ENCODE measurements around the gene LRRC8E. TPM values are rescaled to one million over a fixed set of nuclear protein-coding genes. Genes with fewer than 3 reads are reported as not detected.

Gene LRRC8E
- total RNA-seq, 4 donors from 2014 or later = 0.79 to 1.5 TPM; not detected in 2

- WGBS, 2 donors (ENCODE audit: low coverage in 1 of 2) = 90% methylated on average over 32 of the region's 32 CpGs; no CpG with 5 or more reads in 1 of the 2 donors
- intact Hi-C loops (cut with DNase I; ENCODE audit: low total_unique reads) (loop anchor here (10.0 kb wide), 1 partner anchor 72 kb away; the partner anchor contains the start of gene ELAVL1), in situ Hi-C loops (cut with MboI; ENCODE audit: low pct_ligation_motif_present in 1 of 4, low pct_unique_long_range_greater_than_20kb in 1 of 4, low sequenced_read_pairs in 3 of 4) (no loop called here)
- peak overlapping the region in 3 of 4 donors; percentile 80 to 91 (median 86) for H3K27ac ChIP-seq
- no peaks in the 10 kb centered on the region for H3K27me3 ChIP-seq
- no peak for DNase-seq
- no peak overlapping the region for H3K4me3 ChIP-seq
- no peak for TF ChIP-seq EP300 (IDR thresholded peaks at IDR 0.05; ENCODE audit: low read depth)
- H3K36me3 ChIP-seq = peaks cover 0 to 55% (median 26%) of the 10 kb centered on the region in 4 donors
- H3K4me1 ChIP-seq = peaks cover 14 to 24% (median 19%) of the 10 kb centered on the region in 4 donors
- no peaks in the 10 kb centered on the region for H3K9me3 ChIP-seq
Observed at GRCh38 chr19:7932276-7932929, 44.1 kb downstream of the LRRC8E start.

DNA sequence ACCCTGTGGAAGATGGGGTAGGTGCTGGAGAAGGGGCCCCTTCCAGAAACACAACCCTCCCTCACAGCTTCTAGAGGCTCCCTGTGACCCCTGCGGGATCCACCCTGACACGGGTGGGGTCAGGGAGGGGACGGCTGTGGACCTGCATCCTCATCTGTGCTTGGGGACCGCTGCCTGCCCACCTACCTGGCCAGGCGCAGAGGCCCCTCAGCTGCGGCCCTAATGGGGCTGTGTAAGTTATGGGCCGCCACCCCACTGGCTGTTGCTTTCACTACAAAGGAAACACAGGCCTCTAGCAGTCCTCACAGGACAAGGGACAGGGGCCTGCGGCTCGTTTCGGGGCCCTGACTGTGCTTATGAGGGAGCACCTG, 44.6 kb downstream of the LRRC8E start:
- WGBS, 2 donors (ENCODE audit: low coverage in 1 of 2) = 92% methylated on average over 10 of the region's 10 CpGs; no CpG with 5 or more reads in 1 of the 2 donors
- in situ Hi-C loops (cut with MboI; ENCODE audit: low pct_ligation_motif_present in 1 of 4, low pct_unique_long_range_greater_than_20kb in 1 of 4, low sequenced_read_pairs in 3 of 4) (no loop called here), intact Hi-C loops (cut with DNase I; ENCODE audit: low total_unique reads) (loop anchor here (10.0 kb wide), 1 partner anchor 72 kb away; the partner anchor contains the start of gene ELAVL1)
- peaks cover 0 to 60% (median 29%) of the 10 kb centered on the region in 4 donors for H3K36me3 ChIP-seq
- no peaks in the 10 kb centered on the region for H3K27me3 ChIP-seq
- peaks cover 9 to 19% (median 14%) of the 10 kb centered on the region in 4 donors for H3K4me1 ChIP-seq
- no peaks in the 10 kb centered on the region for H3K9me3 ChIP-seq
- H3K27ac ChIP-seq = no peak overlapping the region
- TF ChIP-seq POLR2AphosphoS5 (IDR thresholded peaks at IDR 0.05) = no peak
- TF ChIP-seq, protein P1, sequence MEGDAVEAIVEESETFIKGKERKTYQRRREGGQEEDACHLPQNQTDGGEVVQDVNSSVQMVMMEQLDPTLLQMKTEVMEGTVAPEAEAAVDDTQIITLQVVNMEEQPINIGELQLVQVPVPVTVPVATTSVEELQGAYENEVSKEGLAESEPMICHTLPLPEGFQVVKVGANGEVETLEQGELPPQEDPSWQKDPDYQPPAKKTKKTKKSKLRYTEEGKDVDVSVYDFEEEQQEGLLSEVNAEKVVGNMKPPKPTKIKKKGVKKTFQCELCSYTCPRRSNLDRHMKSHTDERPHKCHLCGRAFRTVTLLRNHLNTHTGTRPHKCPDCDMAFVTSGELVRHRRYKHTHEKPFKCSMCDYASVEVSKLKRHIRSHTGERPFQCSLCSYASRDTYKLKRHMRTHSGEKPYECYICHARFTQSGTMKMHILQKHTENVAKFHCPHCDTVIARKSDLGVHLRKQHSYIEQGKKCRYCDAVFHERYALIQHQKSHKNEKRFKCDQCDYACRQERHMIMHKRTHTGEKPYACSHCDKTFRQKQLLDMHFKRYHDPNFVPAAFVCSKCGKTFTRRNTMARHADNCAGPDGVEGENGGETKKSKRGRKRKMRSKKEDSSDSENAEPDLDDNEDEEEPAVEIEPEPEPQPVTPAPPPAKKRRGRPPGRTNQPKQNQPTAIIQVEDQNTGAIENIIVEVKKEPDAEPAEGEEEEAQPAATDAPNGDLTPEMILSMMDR (IDR thresholded peaks at IDR 0.05) = no peak
- no peak for TF ChIP-seq EP300 (IDR thresholded peaks at IDR 0.05; ENCODE audit: low read depth)
- no peak for TF ChIP-seq POLR2A (IDR thresholded peaks at IDR 0.05)
- DNase-seq = no peak
- no peak overlapping the region for H3K4me3 ChIP-seq

DNA sequence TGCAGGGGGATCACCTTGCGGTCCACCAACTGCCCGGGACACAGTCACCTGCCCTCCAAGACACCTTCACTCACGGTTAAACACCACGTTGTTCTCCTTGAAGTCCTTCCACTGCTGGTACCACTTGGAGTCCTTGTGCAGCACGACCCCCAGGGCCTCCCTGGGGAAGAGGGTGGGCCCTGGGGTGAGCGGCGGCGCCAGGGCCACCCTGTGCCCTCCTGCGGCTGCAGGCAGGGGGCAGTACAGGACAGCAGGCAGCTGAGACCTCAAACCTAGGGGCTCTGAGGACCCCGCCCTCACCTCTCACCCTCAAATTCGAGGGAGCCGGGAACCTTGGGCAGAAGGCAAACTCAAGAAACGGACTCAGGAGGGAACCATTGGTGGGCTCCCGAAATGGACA, 45.1 kb downstream of the LRRC8E start:
- in situ Hi-C loops (cut with MboI; ENCODE audit: low pct_ligation_motif_present in 1 of 4, low pct_unique_long_range_greater_than_20kb in 1 of 4, low sequenced_read_pairs in 3 of 4) = no loop called here
- no peak for DNase-seq

DNA sequence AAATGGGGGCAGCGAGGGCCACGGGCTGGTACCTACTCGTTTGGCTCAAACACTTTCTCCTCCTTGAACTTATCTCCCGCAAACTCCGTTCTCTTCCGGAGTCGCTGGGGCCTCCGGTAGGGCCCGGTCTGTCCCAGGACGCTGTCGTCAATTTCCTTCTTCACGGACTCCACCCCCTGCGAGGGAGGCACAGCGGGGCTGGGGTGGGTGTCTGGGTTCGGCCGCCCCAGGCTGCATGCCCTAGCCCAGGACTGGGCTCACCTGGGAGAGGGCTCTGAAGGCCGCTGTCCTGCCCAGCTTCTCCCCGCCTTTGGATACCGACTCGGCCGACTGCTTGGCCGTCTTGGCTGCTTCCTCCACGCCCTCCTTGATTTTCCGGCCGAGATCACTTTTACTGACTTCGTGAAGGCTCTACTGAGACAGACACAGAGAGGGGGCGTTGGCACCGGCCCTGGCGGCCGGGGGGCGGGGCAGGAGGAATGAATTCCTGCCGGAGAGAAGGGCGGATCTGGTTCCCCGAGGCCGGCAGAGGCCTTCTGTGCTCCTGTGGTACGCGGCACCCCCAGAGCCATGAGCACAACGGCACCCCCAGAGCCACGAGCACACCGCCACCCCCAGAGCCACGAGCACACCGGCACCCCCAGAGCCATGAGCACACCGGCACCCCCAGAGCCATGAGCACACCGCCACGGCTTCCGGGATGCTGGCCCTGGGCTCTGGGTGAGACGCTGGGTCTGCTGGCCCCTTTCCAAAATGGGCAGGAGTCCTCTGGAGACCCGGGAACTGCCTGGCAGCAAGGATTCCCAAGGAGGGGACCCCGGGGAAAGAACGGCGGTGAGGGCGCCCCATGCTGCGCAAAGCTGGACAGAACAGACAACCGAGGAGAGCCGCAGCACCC, 45.8 kb downstream of the LRRC8E start:
- 91% methylated on average over 54 of the region's 55 CpGs; no CpG with 5 or more reads in 1 of the 2 donors for WGBS, 2 donors (ENCODE audit: low coverage in 1 of 2)
- DNase-seq = no peak
- Histone ChIP-seq H3K4me3 (no peak overlapping the region), H3K4me1 (peaks cover 7 to 12% (median 7%) of the 10 kb centered on the region in 4 donors), H3K36me3 (peaks cover 0 to 62% (median 30%) of the 10 kb centered on the region in 4 donors), H3K27me3 (no peaks in the 10 kb centered on the region), H3K9me3 (no peaks in the 10 kb centered on the region), H3K27ac (no peak overlapping the region)
- in situ Hi-C loops (cut with MboI; ENCODE audit: low pct_ligation_motif_present in 1 of 4, low pct_unique_long_range_greater_than_20kb in 1 of 4, low sequenced_read_pairs in 3 of 4) = no loop called here
- no peak for TF ChIP-seq POLR2A (IDR thresholded peaks at IDR 0.05)
- TF ChIP-seq POLR2AphosphoS5 (IDR thresholded peaks at IDR 0.05) = no peak
- TF ChIP-seq, protein P1 (IDR thresholded peaks at IDR 0.05) = no peak
- TF ChIP-seq EP300 (IDR thresholded peaks at IDR 0.05; ENCODE audit: low read depth) = no peak
- intact Hi-C loops (cut with DNase I; ENCODE audit: low total_unique reads) = loop anchor here (10.0 kb wide), 1 partner anchor 71 kb away; the partner anchor contains the start of gene ELAVL1

More for the DNA sequence above, 45.1 kb downstream of the LRRC8E start:
- Histone ChIP-seq H3K9me3 (no peaks in the 10 kb centered on the region), H3K27me3 (no peaks in the 10 kb centered on the region), H3K4me1 (peaks cover 7 to 14% (median 10%) of the 10 kb centered on the region in 4 donors), H3K27ac (peak overlapping the region in 1 of 4 donors; percentile 28), H3K4me3 (no peak overlapping the region), H3K36me3 (peaks cover 0 to 62% (median 30%) of the 10 kb centered on the region in 4 donors)
- 89% methylated on average over 14 of the region's 14 CpGs; no CpG with 5 or more reads in 1 of the 2 donors for WGBS, 2 donors (ENCODE audit: low coverage in 1 of 2)
- TF ChIP-seq, protein P1 (IDR thresholded peaks at IDR 0.05) = peak in 1 of 5 experiments; percentile 8
- TF ChIP-seq POLR2A (IDR thresholded peaks at IDR 0.05) = no peak
- intact Hi-C loops (cut with DNase I; ENCODE audit: low total_unique reads) = loop anchor here (10.0 kb wide), 1 partner anchor 71 kb away; the partner anchor contains the start of gene ELAVL1
